ENCODE results near the gene EXD2. TPM values are rescaled to one million over a fixed set of nuclear protein-coding genes. Genes with fewer than 3 reads are reported as not detected.

Gene EXD2
- total and polyA plus RNA-seq, 2 of the 13 experiments (the other 11 are each of a cell fraction or from before 2014, with no cell fraction given) = 9.5 to 15.1 TPM

DNA sequence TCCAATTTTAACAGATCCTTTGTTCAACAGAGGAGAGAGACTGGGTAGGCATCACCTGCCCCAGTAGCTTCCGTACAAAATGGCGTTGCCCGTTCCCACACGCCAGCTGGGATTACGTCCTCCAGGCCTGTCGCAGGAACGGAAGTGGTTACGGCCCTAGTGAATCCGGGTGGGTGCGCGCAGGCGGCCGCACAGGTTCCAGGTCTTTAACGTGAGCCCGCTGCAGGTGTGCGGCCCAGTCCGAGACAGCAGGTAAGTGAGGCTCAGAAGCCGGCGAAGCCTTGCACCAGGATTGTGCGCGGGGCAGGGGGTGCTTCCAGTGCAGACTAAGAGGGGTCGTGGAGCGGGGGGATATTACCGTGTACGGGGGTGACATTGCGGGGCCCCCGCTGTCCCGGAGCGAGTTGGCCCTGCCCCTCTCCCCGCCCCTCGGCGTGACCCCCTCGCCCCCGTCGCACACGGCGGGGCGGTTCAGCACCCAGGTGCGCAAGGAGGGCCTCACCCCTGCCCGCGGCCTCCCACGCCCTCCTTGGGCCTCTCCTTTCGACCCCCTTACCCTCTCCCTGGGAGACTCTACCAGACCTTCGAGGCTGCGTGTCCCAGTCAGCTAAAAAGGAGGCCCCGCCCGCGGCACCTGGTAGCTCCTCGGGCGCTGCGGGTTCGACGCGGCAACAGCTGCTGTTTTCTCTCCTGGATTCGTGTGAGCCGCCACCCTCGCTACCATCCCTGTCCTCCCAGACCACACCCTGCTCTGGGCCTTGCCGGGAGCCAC, at the start of gene EXD2 (continued):
- TF ChIP-seq, protein P1, sequence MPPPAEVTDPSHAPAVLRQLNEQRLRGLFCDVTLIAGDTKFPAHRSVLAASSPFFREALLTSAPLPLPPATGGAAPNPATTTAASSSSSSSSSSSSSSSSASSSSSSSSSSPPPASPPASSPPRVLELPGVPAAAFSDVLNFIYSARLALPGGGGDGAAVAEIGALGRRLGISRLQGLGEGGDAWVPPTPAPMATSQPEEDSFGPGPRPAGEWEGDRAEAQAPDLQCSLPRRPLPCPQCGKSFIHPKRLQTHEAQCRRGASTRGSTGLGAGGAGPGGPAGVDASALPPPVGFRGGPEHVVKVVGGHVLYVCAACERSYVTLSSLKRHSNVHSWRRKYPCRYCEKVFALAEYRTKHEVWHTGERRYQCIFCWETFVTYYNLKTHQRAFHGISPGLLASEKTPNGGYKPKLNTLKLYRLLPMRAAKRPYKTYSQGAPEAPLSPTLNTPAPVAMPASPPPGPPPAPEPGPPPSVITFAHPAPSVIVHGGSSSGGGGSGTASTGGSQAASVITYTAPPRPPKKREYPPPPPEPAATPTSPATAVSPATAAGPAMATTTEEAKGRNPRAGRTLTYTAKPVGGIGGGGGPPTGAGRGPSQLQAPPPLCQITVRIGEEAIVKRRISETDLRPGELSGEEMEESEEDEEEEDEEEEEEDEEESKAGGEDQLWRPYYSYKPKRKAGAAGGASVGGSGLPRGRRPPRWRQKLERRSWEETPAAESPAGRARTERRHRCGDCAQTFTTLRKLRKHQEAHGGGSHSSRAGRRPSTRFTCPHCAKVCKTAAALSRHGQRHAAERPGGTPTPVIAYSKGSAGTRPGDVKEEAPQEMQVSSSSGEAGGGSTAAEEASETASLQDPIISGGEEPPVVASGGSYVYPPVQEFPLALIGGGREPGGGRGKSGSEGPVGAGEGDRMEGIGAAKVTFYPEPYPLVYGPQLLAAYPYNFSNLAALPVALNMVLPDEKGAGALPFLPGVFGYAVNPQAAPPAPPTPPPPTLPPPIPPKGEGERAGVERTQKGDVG (CRISPR knock-in tag; IDR thresholded peaks at IDR 0.05; ENCODE audit: borderline replicate concordance) = peak; percentile 68; the same call in 1 of the 2 replicates
- no peak for TF ChIP-seq ARNT (IDR thresholded peaks at IDR 0.05)
- no peak for TF ChIP-seq ADNP (CRISPR knock-in tag; IDR thresholded peaks at IDR 0.05)
- TF ChIP-seq, protein P2, sequence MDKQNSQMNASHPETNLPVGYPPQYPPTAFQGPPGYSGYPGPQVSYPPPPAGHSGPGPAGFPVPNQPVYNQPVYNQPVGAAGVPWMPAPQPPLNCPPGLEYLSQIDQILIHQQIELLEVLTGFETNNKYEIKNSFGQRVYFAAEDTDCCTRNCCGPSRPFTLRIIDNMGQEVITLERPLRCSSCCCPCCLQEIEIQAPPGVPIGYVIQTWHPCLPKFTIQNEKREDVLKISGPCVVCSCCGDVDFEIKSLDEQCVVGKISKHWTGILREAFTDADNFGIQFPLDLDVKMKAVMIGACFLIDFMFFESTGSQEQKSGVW (CRISPR knock-in tag; IDR thresholded peaks at IDR 0.05; ENCODE audit: borderline replicate concordance) = no peak
- 0 out of 2 replicates have a peak, but pooled peaks have one; percentile 66 for TF ChIP-seq PCBP1 (IDR thresholded peaks at IDR 0.05; ENCODE audit: borderline replicate concordance, low read depth, low read length)
- peak; percentile 57; the same call in 1 of the 2 replicates for TF ChIP-seq ZNF772 (CRISPR knock-in tag; IDR thresholded peaks at IDR 0.05)
- TF ChIP-seq FOXK2 (IDR thresholded peaks at IDR 0.05) = no peak
- peak; percentile 91 for TF ChIP-seq ZBTB7B (CRISPR knock-in tag; IDR thresholded peaks at IDR 0.05)
- peak; percentile 63; the same call in 1 of the 2 replicates for TF ChIP-seq MED1 (CRISPR knock-in tag; IDR thresholded peaks at IDR 0.05)
- peak; percentile 59; the same call in 1 of the 2 replicates for TF ChIP-seq ZFP1 (CRISPR knock-in tag; IDR thresholded peaks at IDR 0.05)
- peak in 1 of 2 experiments; percentile 26; a peak in 2 of 4 replicates for TF ChIP-seq EP300 (IDR thresholded peaks at IDR 0.05; ENCODE audit: low read depth in 2 of 2, low read length in 2 of 2)
- TF ChIP-seq EP300 (CRISPR knock-in tag; IDR thresholded peaks at IDR 0.05; ENCODE audit: borderline replicate concordance) = no peak
- TF ChIP-seq NFIC (IDR thresholded peaks at IDR 0.05; ENCODE audit: low read length) = no peak
- TF ChIP-seq ARNT2 (CRISPR knock-in tag; IDR thresholded peaks at IDR 0.05; ENCODE audit: low read depth) = peak; percentile 44; the same call in 1 of the 2 replicates
- TF ChIP-seq NAIF1 (CRISPR knock-in tag; IDR thresholded peaks at IDR 0.05; ENCODE audit: borderline replicate concordance) = peak; percentile 36; the same call in 1 of the 2 replicates
- TF ChIP-seq MTA1 (CRISPR knock-in tag; IDR thresholded peaks at IDR 0.05; ENCODE audit: borderline replicate concordance) = peak; percentile 84; the same call in 1 of the 2 replicates
- TF ChIP-seq, protein P3, sequence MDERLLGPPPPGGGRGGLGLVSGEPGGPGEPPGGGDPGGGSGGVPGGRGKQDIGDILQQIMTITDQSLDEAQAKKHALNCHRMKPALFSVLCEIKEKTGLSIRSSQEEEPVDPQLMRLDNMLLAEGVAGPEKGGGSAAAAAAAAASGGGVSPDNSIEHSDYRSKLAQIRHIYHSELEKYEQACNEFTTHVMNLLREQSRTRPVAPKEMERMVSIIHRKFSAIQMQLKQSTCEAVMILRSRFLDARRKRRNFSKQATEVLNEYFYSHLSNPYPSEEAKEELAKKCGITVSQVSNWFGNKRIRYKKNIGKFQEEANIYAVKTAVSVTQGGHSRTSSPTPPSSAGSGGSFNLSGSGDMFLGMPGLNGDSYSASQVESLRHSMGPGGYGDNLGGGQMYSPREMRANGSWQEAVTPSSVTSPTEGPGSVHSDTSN (CRISPR knock-in tag; IDR thresholded peaks at IDR 0.05) = no peak
- no peak for TF ChIP-seq GTF2F1 (IDR thresholded peaks at IDR 0.05; ENCODE audit: low read length)
- TF ChIP-seq SOX5 (CRISPR knock-in tag; IDR thresholded peaks at IDR 0.05; ENCODE audit: borderline replicate concordance) = peak; percentile 47; the same call in 1 of the 2 replicates
- TF ChIP-seq SOX6 (IDR thresholded peaks at IDR 0.05) = no peak
- peak; percentile 70 for TF ChIP-seq SOX6 (CRISPR knock-in tag; IDR thresholded peaks at IDR 0.05)
- TF ChIP-seq ATM (IDR thresholded peaks at IDR 0.05; ENCODE audit: borderline replicate concordance) = no peak
- TF ChIP-seq, protein P4, sequence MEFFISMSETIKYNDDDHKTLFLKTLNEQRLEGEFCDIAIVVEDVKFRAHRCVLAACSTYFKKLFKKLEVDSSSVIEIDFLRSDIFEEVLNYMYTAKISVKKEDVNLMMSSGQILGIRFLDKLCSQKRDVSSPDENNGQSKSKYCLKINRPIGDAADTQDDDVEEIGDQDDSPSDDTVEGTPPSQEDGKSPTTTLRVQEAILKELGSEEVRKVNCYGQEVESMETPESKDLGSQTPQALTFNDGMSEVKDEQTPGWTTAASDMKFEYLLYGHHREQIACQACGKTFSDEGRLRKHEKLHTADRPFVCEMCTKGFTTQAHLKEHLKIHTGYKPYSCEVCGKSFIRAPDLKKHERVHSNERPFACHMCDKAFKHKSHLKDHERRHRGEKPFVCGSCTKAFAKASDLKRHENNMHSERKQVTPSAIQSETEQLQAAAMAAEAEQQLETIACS (CRISPR knock-in tag; IDR thresholded peaks at IDR 0.05) = peak; percentile 63; the same call in 1 of the 2 replicates
- no peak for TF ChIP-seq NRL (CRISPR knock-in tag; IDR thresholded peaks at IDR 0.05; ENCODE audit: borderline replicate concordance)
- no peak for TF ChIP-seq ZNF75D (CRISPR knock-in tag; IDR thresholded peaks at IDR 0.05; ENCODE audit: borderline replicate concordance)

All from HepG2 (cell line).